ENCODE measurements around the gene HEXA. TPM values are rescaled to one million over a fixed set of nuclear protein-coding genes. Genes with fewer than 3 reads are reported as not detected.

The HEXA gene
- total and polyA plus RNA-seq, 2 donors (not counting 1 experiment from before 2014, with no cell fraction given), result 151 to 182 TPM

- Histone ChIP-seq H3K9me3 (ENCODE audit: control extremely low read depth in 1 of 3, control insufficient read depth in 2 of 3, insufficient read depth in 1 of 3, low read length in 2 of 3) (no peaks in the 10 kb centered on the region), H3K27ac (ENCODE audit: low read length in 2 of 2) (no peak overlapping the region), H3K4me1 (ENCODE audit: control insufficient read depth in 2 of 2, insufficient read depth in 2 of 2, low read length in 2 of 2) (no peaks in the 10 kb centered on the region), H3K79me2 (ENCODE audit: control insufficient read depth, insufficient read depth, low read length) (no peaks in the 10 kb centered on the region), H3K9ac (ENCODE audit: low read length) (no peak overlapping the region), H3K27me3 (replicated peaks in 1 of 4; ENCODE audit: control extremely low read depth in 1 of 4, control insufficient read depth in 3 of 4, insufficient read depth in 4 of 4, low read length in 3 of 4) (no peaks in the 10 kb centered on the region), H3K36me3 (replicated peaks in 1 of 2; ENCODE audit: control extremely low read depth in 1 of 2, control insufficient read depth in 1 of 2, extremely low read depth in 1 of 2, insufficient read depth in 2 of 2, low read length in 1 of 2) (peaks cover 5 to 19% of the 10 kb centered on the region in 2 experiments), H4K20me1 (ENCODE audit: control insufficient read depth, insufficient read depth, low read length, poor library complexity, severe bottlenecking) (no peaks in the 10 kb centered on the region), H3K4me3 (ENCODE audit: control extremely low read depth in 1 of 5, extremely low read depth in 1 of 5, insufficient read depth in 1 of 5, low read depth in 2 of 5, low read length in 4 of 5) (no peak overlapping the region), H2AFZ (ENCODE audit: insufficient read depth, low read depth, low read length, poor library complexity, severe bottlenecking) (no peak overlapping the region), H3K4me2 (replicated peaks; ENCODE audit: low read depth, low read length, poor library complexity, severe bottlenecking) (no peak overlapping the region)
- Mint-ChIP-seq H3K4me1 (no peaks in the 10 kb centered on the region), H3K9me3 (ENCODE audit: insufficient read depth) (no peaks in the 10 kb centered on the region), H3K27me3 (no peaks in the 10 kb centered on the region), H3K27ac (no peak overlapping the region), H3K4me3 (no peak overlapping the region)
- intact Hi-C loops (cut with micrococcal nuclease), result no loop called here
- ChIA-PET CTCF (no interaction called here), POLR2A (interaction anchor here (0.6 kb wide), 1 partner anchor 15 kb away, joined by 6 read pairs; no protein-coding TSS in a partner anchor)
- no CpG with 5 or more reads among the region's 2 CpGs for WGBS (ENCODE audit: insufficient coverage)
- ATAC-seq (ENCODE audit: low read depth) (no peak), DNase-seq (no peak)
- no peak for TF ChIP-seq EZH2 (IDR thresholded peaks at IDR 0.05; ENCODE audit: borderline replicate concordance, insufficient read depth, low read depth, low read length, poor library complexity, severe bottlenecking)
- TF ChIP-seq, protein P1, sequence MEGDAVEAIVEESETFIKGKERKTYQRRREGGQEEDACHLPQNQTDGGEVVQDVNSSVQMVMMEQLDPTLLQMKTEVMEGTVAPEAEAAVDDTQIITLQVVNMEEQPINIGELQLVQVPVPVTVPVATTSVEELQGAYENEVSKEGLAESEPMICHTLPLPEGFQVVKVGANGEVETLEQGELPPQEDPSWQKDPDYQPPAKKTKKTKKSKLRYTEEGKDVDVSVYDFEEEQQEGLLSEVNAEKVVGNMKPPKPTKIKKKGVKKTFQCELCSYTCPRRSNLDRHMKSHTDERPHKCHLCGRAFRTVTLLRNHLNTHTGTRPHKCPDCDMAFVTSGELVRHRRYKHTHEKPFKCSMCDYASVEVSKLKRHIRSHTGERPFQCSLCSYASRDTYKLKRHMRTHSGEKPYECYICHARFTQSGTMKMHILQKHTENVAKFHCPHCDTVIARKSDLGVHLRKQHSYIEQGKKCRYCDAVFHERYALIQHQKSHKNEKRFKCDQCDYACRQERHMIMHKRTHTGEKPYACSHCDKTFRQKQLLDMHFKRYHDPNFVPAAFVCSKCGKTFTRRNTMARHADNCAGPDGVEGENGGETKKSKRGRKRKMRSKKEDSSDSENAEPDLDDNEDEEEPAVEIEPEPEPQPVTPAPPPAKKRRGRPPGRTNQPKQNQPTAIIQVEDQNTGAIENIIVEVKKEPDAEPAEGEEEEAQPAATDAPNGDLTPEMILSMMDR (IDR thresholded peaks at IDR 0.05), result no peak
Observed at GRCh38 chr15:72338148-72338547, 37.7 kb downstream of the HEXA start.

DNA sequence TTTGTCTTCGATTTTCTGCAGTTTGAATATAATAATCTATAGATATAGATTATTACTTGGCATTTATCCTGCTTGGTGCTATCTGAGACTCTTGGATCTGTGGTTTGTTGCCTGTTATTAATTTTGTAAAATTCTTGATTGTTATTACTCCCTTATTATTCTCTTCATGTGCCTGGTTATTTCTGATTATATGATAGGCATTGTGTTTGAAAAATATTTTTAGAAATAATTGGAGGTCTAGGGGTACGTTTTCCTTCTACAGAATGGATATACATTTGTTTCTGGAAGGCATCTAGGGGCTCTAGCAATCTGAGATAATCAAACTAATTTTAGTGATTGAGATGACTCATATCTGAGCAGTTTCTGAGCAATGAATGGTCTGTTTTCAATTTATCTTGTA, 41.0 kb downstream of the HEXA start:
- POLR2A ChIA-PET, result no interaction called here
- no peaks in the 10 kb centered on the region for H4K20me1 ChIP-seq (ENCODE audit: control insufficient read depth, insufficient read depth, low read length, poor library complexity, severe bottlenecking)
- Mint-ChIP-seq H3K4me1 (no peaks in the 10 kb centered on the region), H3K27ac (no peak overlapping the region), H3K4me3 (no peak overlapping the region), H3K9me3 (ENCODE audit: insufficient read depth) (no peaks in the 10 kb centered on the region), H3K27me3 (no peaks in the 10 kb centered on the region)
- H3K27ac ChIP-seq (ENCODE audit: low read length in 2 of 2), result no peak overlapping the region
- H3K79me2 ChIP-seq (ENCODE audit: control insufficient read depth, insufficient read depth, low read length), result no peaks in the 10 kb centered on the region
- H3K27me3 ChIP-seq (replicated peaks in 1 of 4; ENCODE audit: control extremely low read depth in 1 of 4, control insufficient read depth in 3 of 4, insufficient read depth in 4 of 4, low read length in 3 of 4), result no peaks in the 10 kb centered on the region
- 100% methylated on average over 1 of the region's 2 CpGs for WGBS (ENCODE audit: insufficient coverage)
- H3K4me3 ChIP-seq (ENCODE audit: control extremely low read depth in 1 of 5, extremely low read depth in 1 of 5, insufficient read depth in 1 of 5, low read depth in 2 of 5, low read length in 4 of 5), result no peak overlapping the region
- intact Hi-C loops (cut with micrococcal nuclease), result no loop called here
- H3K9ac ChIP-seq (ENCODE audit: low read length), result no peak overlapping the region
- no peak for ATAC-seq (ENCODE audit: low read depth)
- DNase-seq, result no peak
- no peak overlapping the region for H3K4me2 ChIP-seq (replicated peaks; ENCODE audit: low read depth, low read length, poor library complexity, severe bottlenecking)
- no peaks in the 10 kb centered on the region for H3K9me3 ChIP-seq (ENCODE audit: control extremely low read depth in 1 of 3, control insufficient read depth in 2 of 3, insufficient read depth in 1 of 3, low read length in 2 of 3)
- TF ChIP-seq, protein P1 (IDR thresholded peaks at IDR 0.05), result no peak
- no peak for TF ChIP-seq EZH2 (IDR thresholded peaks at IDR 0.05; ENCODE audit: borderline replicate concordance, insufficient read depth, low read depth, low read length, poor library complexity, severe bottlenecking)
- no peak overlapping the region for H2AFZ ChIP-seq (ENCODE audit: insufficient read depth, low read depth, low read length, poor library complexity, severe bottlenecking)
- peaks cover 1 to 10% of the 10 kb centered on the region in 2 experiments for H3K36me3 ChIP-seq (replicated peaks in 1 of 2; ENCODE audit: control extremely low read depth in 1 of 2, control insufficient read depth in 1 of 2, extremely low read depth in 1 of 2, insufficient read depth in 2 of 2, low read length in 1 of 2)
- CTCF ChIA-PET, result no interaction called here
- no peaks in the 10 kb centered on the region for H3K4me1 ChIP-seq (ENCODE audit: control insufficient read depth in 2 of 2, insufficient read depth in 2 of 2, low read length in 2 of 2)
